Stimulated activated CD8-positive, alpha-beta memory T cell treated with anti-CD3 and anti-CD28 coated beads, Interleukin-12 subunit alpha, Interleukin-12 subunit beta, amount 100 ng/mL, for 1 hour (primary cell): Measurements from ENCODE around the gene CDCA4.
"Not testable (repeated sequence)": the region's sequence is repeated elsewhere in the genome, so short reads cannot be mapped to it uniquely, and the experiment has no call there.

Experiments
- DNase-seq: peaks from one replicate; pipeline ENCODE4 v3.0.0-alpha.2; 2020; ENCODE audit warnings: low read depth

The CDCA4 gene

GRCh38 chr14:105033412-105033900 lies 12.6 kb upstream of the CDCA4 start:
- DNase-seq = not testable (repeated sequence)

- not testable (repeated sequence) for DNase-seq
Observed at GRCh38 chr14:105032451-105032901, 11.6 kb upstream of the CDCA4 start.

- no peak for DNase-seq
Observed at GRCh38 chr14:105030836-105031396, 10.0 kb upstream of the CDCA4 start.

- no peak for DNase-seq
Observed at GRCh38 chr14:105030194-105030593, 9.3 kb upstream of the CDCA4 start.

- DNase-seq = no peak
Observed at GRCh38 chr14:105029402-105029801, 8.5 kb upstream of the CDCA4 start.

- no peak for DNase-seq
Observed at GRCh38 chr14:105028251-105028927, 7.5 kb upstream of the CDCA4 start.

- DNase-seq = not testable (repeated sequence)
Observed at GRCh38 chr14:105027718-105028117, 6.8 kb upstream of the CDCA4 start.

- DNase-seq = no peak
Observed at GRCh38 chr14:105026802-105027563, 6.1 kb upstream of the CDCA4 start.

GRCh38 chr14:105026033-105026785 lies 5.3 kb upstream of the CDCA4 start:
- DNase-seq = no peak

- no peak for DNase-seq
Observed at GRCh38 chr14:105025429-105025828, 4.5 kb upstream of the CDCA4 start.

GRCh38 chr14:105023791-105024480 lies 3.1 kb upstream of the CDCA4 start:
- no peak for DNase-seq

GRCh38 chr14:105023144-105023543 lies 2.3 kb upstream of the CDCA4 start:
- DNase-seq = no peak

- DNase-seq = no peak
Observed at GRCh38 chr14:105022276-105022670, 1.4 kb upstream of the CDCA4 start.

- DNase-seq = no peak
Observed at GRCh38 chr14:105021656-105022275, 883 bp upstream of the CDCA4 start.

- peak; percentile 37 for DNase-seq
Observed at GRCh38 chr14:105019861-105020814, 745 bp downstream of the CDCA4 start.

GRCh38 chr14:105018414-105018813 lies 2.5 kb downstream of the CDCA4 start:
- DNase-seq = no peak

GRCh38 chr14:105015905-105016304 lies 5.0 kb downstream of the CDCA4 start:
- no peak for DNase-seq

- DNase-seq = no peak
Observed at GRCh38 chr14:105015242-105015641, 5.6 kb downstream of the CDCA4 start.

- DNase-seq = no peak
Observed at GRCh38 chr14:105014631-105015030, 6.3 kb downstream of the CDCA4 start.

- DNase-seq = no peak
Observed at GRCh38 chr14:105014032-105014431, 6.9 kb downstream of the CDCA4 start.
